Kasumi-1 (cell line): ENCODE results near the gene AADAC.
"Not testable (repeated sequence)": the region's sequence is repeated elsewhere in the genome, so short reads cannot be mapped to it uniquely, and the experiment has no call there.

Experiments
- DNase-seq, 2 experiments: peaks; one replicate each; lab custom pipeline; 2025; lab: John Stamatoyannopoulos, UW

The AADAC gene

DNA sequence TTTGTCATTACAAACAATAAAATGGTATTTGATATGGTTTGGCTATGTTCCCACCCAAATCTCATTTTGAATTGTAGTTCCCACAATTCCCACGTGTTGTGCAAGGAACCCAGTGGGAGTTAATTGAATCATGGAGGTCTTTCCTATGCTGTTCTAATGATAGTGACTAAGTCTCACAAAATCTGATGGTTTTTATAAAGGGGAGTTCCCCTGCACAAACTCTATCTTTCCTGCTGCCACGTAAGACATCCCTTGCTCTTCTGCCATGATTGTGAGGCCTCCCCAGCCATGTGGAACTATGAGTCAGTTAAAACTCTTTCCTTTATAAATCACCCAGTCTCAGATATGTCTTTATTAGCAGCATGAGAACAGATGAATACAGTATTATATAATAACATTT, 15.4 kb upstream of the AADAC start:
- no peak for DNase-seq

- no peak for DNase-seq
Observed at GRCh38 chr3:151800431-151800830, 13.5 kb upstream of the AADAC start.

DNA sequence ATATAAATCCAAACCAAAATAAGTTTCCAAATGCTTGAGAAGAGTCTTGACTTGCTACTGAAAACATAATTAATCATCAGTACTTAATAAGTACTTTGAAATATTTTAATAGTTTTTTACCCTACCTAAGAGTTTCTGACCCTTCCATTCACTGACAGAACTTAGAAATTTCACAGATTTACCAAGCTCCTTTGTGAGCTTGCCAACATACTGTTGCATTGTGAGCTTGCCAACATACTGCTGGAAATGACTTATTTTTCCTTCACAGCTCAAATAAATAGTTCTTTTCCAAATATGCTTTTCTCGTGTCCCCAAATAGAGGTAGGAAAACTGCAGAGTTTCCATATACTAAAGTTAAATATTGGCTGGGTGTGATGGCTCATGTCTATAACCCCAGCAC, 9.6 kb upstream of the AADAC start:
- no peak for DNase-seq

GRCh38 chr3:151806838-151807237, 7.1 kb upstream of the AADAC start:
- no peak for DNase-seq

GRCh38 chr3:151808926-151809325, 5.0 kb upstream of the AADAC start:
- DNase-seq, result not testable (repeated sequence)

- no peak for DNase-seq
Observed at GRCh38 chr3:151811474-151811873, 2.4 kb upstream of the AADAC start.

GRCh38 chr3:151814588-151814987, 672 bp downstream of the AADAC start:
- no peak for DNase-seq

DNA sequence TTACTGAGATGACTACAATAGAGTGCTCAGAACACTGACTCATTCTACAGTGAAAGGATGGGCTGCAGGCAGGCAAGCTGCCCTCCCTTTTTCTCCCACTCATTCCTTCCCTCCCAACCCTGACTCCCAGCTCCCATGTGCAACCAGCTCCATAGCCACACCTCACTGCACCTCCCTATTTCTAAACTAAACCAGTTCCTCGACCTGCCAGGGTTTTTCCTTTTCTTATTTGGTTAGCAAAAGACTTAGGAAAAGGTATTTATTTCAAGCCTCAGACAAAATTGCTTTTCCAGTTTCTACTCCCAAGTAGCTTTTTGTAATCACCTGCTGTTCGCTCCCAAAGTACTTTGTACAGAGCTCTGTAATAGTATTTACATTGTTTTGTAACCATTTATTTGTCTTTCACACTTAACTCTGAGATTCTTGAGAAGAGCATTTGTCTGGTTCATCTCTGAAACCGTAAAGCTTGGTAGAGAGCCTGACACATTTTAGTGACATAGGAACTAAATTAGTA, 2.2 kb downstream of the AADAC start:
- no peak for DNase-seq

DNA sequence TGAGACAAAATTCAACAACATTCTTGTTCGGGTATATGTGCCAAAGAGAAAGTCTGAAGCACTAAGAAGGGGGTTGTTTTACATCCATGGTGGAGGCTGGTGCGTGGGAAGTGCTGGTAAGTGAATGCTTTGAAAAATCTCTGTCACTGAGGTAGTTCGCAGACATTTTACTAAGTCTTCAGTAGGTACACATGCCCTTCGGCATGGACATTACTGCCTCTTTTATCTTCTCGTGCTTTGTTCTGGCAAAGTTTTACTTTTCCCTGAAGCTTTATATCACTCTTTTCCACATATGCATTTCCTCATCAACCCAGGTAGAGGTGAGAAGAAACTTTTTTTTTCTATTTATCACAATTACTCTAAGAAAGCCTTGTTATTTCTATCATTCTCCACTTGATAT, 3.6 kb downstream of the AADAC start:
- DNase-seq, result no peak

DNA sequence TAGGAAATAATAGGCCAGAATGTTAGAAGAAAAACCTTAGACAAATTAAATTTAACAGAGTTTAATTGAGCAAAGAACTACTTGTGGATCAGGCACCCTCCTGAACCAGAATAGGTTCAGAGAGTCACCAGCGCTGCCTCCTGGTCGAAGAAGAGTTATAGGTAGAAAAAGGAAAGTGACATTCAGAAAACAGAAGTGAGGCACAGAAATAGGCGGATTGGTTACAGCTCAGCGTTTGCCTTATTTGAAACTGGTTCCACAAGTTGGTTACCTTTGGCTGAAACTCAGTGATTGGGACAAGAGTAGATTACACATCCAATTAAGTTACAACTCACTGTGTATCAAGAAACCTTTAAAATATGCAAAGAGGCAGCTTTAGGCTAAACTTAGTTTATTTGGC, 4.4 kb downstream of the AADAC start:
- DNase-seq, result no peak

DNA sequence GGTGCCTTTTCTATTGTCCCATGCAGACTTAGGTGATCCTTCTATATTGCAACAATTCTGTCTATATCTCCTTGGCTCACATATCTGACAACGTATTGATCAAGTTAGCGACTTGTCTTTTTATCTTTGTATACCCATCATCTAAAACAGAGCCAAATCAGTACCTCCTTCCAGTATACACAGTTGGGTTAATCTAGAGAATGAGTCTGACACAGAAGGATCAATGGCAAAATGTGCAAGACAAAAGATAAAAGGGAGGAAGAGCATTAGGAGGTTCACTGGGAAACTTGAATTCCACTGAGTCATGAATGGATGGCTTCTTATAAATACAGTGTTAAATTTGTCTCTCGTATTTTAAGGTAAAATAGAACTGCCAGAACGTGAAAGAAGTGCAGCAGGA, 6.0 kb downstream of the AADAC start:
- no peak for DNase-seq

DNA sequence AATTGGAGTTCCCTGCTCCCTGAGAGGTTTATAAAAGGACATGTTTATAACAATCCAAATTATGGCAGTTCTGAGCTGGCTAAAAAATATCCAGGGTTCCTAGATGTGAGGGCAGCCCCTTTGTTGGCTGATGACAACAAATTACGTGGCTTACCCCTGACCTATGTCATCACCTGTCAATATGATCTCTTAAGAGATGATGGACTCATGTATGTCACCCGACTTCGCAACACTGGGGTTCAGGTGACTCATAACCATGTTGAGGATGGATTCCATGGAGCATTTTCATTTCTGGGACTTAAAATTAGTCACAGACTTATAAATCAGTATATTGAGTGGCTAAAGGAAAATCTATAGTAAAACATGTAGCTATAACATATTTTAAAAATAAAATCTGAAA, 13.9 kb downstream of the AADAC start:
- DNase-seq, result no peak

DNA sequence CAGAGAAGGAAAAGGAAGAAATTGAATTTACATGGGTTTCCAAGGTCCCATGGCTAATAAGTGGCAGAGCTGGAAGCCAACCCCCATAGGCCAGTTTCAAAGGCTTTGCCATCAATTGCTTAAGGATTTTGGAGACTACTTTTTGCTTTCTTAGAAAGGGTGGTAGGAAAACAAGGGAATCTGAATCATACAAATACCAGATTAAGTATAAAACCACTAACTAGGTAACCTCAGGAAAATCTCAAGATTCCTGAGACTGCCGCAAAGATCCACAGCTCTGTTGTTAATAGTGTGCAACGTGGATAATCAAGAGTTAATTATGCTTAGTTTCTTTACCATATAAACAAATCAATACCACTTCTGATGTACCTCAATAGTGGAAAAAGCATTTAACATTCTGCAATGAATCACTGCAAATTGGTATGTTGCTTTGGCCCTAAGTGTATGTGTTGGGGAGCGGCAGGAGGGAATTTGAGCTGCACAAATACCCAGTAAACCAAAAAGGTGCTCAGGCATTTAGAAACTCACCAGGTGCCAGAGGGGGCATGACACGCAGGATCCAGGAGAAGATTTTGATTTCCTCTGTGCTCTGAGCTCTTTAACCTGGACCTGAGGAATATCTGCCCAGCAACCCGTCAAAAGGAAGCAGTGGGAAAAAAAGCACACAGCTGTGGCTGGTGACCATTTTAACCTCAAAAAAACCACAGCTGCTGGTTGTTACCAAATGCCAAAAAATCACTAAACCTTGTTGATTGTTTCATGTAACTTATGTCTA, 22.0 kb downstream of the AADAC start:
- no peak for DNase-seq

GRCh38 chr3:151837057-151837456, 23.1 kb downstream of the AADAC start:
- peak; percentile 14 to 17 for DNase-seq

DNA sequence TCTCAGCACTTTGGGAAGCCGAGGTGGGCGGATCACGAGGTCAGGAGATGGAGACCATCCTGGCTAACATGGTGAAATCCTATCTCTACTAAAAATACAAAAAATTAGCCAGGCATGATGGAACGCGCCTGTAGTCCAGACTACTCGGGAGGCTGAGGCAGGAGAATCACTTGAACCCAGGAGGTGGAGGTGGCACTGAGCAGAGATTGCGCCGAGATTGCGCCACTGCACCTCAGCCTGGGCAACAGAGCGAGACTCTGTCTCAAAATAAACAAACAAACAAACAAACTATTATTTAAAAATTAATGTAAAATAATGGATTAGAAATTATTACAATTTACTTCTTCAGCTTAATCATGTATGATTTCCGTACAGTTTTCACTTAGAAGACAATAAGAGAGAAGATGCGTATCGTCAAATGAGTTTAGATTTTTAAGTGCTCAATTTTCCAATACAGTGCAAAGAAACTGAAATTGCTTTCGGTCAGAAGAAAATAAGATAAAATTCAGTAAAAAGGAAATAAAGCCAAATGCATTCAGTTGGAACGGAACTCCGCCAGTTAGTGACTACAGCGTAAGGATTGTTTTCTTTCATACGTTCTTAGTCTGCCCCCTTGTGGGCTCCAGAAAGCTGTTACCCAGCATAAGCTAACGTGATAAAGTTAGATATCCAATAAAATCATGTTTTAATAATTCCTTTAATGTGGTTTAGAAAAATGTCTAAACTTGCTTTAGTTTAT, 24.8 kb downstream of the AADAC start:
- peak; percentile 82 to 88 for DNase-seq

- no peak for DNase-seq
Observed at GRCh38 chr3:151839313-151839631, 25.4 kb downstream of the AADAC start.

GRCh38 chr3:151841801-151842200, 27.9 kb downstream of the AADAC start:
- DNase-seq, result no peak

DNA sequence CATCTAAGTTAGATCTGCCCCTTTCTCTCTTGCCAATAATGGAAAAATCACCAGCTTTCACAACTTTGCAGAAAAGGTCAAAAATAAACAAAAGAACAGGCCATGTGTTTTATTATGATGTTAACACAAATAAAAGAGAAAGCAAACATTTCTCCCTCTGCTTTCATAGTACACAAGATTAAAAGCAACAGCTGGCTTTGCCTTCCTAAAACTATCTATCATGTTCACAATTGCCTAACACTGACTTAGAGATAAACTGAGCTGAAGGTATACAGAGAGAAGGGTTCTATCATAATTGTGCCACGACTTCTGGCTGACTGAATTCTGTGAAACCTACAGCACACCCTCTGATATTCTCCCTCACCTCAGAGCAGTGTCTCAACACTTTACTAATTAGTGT, 29.4 kb downstream of the AADAC start:
- DNase-seq, result no peak

DNA sequence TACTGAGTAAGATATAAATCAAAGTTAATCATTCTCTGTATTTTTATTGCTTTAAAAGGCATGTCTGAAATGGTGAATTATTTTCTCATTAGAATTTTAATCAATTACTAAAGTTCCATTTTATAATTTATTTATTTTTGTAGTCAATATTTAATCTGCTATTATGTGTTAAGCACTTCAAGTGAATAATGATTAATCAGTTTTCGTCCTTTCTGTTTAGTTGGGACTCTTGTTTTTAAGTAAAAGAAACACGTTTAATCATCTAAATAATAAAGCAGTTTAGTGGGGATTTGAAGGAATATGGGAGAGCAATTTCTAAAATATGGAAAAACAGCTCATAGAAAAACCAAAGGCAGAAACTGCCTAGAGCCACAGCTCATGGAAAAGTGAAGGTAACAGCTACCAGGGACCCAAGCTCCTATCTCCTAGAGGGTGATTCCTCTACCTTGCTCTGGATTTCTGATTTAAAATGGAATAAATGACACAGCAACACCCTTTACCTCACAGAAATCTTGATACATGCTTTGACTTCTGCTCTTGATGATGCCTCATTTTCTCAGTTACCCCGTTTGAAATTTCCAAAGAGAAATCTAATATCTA, 31.5 kb downstream of the AADAC start:
- DNase-seq, result no peak

DNA sequence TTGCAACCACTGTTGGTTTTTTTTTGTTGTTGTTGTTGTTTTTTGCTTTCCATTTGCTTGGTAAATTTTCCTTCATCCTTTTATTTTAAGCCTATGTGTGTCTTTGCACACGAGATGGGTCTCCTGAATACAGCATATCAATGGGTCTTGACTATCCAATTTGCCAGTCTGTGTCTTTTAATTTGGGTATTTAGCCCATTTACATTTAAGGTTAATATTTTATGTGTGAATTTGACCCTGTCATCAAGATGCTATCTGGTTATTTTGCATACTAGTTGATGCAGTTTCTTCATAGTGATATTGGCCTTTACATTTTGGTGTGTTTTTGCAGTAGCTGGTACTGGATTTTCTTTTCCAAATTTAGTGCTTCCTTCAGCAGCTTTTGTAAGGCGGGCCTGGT, 36.1 kb downstream of the AADAC start:
- DNase-seq, result not testable (repeated sequence)

DNA sequence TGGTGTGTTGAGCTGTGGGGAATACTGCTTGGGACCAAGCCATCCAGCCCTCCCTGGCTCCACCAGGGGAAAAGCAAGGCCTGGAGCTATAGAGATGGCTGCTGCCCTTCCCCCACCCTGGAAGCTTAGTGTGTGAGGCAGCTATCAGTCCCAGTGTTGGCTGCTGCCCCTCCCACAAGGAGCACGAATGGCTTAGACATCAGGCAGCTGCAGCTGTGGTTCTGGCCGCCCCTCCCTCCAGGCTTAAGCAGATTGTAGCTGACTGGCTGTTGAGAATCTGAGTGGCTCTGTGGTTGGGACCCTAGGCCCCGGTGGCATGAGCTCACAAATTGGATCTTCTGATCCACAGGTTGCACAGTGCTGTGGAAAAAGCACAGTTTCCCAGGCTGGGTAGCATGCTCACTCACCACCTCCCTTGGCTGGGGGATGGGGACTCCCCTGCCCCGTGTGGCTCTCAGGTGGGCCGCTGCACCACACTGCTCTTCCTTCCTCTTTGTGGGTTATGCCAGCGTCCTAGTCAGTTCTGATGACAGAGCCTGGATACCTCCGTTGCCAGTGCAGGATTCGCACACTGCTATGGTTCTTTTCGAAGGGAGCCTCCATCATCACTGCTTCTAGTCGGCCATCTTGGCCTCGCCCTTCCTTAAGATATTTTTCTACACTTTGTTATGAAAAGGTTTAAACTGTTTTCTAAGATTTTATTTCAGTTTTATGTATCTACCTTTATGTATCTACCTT, 38.3 kb downstream of the AADAC start:
- DNase-seq, result no peak

DNA sequence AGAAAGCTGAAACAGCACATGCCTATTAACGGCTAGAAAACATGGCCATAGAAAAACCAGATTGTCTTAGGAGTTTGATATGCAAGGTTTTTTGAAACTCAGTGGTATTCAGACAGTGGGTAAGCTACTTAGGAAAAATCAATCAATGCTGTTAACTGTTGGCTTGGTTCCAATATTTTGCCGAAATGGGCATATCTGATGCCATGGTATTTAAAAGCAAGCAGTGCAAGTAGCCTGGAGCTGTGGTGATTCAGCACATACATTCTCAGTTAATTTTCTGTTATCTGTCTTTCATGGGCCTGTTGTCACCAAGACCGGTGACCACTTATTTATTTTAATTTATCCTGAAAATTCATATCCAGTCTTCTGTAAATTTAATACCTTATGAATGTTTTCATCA, 42.2 kb downstream of the AADAC start:
- no peak for DNase-seq
